KOPT-K1 (cell line): Measurements from ENCODE around the gene CELF2.
A peak's percentile ranks its signal among the peaks of the same experiment; 100 is the strongest.

ENCODE experiments used
- H3K27ac ChIP-seq: fragments of 200-600 bp; sonication (generic); 2 replicates; pipeline ENCODE4 v1.5.1; 2016; ENCODE audit warnings: antibody characterized with exemption, mild to moderate bottlenecking, low read depth, low read length; ENCODE audit not compliant: poor library complexity, severe bottlenecking
- H3K36me3 ChIP-seq: fragments of 200-600 bp; sonication (generic); 2 replicates; pipeline ENCODE4 v1.5.1; 2017; ENCODE audit warnings: antibody characterized with exemption, mild to moderate bottlenecking, low read length, moderate library complexity; ENCODE audit not compliant: insufficient read depth
- H3K9me3 ChIP-seq: fragments of 200-600 bp; sonication (generic); 2 replicates; pipeline ENCODE4 v1.5.1; 2017; ENCODE audit warnings: antibody characterized with exemption, low read length, mild to moderate bottlenecking; ENCODE audit not compliant: insufficient read depth, poor library complexity, severe bottlenecking

CELF2 gene

DNA sequence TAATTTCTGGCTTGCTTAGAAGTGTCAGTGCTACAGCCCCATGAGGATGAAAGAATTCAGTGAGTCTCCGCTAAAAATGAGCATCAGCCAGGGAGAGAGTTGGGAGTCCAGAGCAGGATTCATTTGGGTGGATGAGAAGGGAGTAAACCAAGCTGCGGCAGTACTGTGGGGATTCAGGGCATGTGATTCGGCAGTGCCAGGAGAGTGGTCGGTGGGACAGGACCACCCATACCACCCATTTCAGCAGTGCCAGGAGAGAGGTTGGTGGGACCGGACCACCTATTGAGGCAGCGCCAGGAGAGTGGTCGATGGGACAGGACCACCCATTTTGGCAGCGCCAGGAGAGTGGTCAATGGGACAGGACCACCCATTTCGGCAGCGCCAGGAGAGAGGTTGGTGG, 144.2 kb downstream of the CELF2 start:
- Histone ChIP-seq H3K36me3 (no peaks in the 10 kb centered on the region), H3K27ac (peak overlapping the region; percentile 98), H3K9me3 (no peaks in the 10 kb centered on the region)

DNA sequence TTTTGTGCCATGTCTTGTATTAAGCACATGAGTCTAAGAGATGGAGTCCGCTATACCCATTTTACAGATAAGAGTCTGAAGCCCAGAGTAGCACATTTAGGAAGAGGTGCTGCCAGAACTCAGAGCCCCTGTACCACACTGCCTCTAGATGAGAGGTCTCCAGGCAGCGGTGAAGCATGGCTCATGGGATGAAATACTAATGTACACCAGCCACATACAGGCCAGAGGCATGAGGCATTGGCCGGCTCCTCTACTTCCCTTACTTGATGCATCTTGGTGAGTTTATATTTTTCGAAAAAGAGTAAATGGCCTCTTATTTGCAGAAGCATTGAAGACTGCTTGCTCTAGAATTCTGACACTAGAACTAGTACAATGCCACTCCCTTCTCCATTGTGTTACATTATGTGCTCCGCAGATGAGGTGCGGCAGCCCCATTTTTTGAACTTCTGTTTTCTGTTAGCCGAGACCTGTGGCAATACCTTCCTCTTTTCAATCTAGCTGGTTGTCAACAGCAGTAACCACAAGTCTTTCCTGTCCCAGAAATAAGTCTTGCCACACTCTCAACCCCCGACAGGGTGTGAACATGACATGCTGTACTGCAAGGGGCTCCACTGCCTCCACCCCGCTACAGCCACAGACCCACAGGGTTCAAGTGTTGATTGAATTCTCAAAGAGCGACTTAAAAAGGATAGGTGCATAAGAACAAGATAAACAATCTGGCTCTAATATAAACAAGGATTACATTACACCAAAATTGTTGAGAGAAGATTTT, 145.3 kb downstream of the CELF2 start:
- Histone ChIP-seq H3K36me3 (peaks cover 8% of the 10 kb centered on the region), H3K27ac (peak overlapping the region; percentile 98), H3K9me3 (no peaks in the 10 kb centered on the region)

DNA sequence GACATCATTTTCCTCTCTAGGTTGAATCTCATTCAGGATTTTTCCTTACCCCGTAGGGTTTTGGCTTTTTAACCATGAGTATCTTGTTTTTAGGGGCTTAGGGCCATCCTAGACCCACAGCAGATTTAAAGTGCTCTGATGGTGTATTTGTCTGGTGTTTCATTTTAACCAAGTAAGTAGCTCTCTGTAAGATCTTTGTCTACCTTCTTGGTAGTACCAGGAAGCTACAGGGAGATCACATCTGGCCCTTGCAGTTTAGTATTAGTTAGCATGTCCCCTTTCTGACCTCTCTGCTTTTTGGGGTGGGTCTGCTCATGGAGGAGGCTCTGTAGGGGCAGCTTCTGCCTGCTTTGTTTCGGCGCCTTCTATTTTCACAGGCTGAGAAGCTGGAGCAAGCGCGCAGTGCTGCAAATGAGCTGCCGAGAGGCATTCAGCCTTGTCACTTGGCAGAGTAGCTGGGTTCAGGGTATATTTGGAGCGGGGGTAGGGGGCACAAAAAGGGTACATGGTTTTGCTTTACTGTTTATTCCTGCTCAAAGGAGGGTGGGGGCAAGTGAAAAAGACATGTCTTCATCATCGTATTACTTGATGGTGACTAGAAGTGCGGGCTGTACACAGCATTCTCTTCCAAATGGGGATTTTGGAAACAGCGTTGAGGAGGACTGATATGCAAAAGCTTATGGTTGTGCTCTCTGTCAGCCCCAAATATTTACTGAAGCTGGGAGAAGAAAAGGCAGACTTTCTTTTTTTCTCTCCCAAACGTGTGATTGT, 146.3 kb downstream of the CELF2 start:
- peaks cover 18% of the 10 kb centered on the region for H3K36me3 ChIP-seq
- peak overlapping the region; percentile 98 for H3K27ac ChIP-seq
- no peaks in the 10 kb centered on the region for H3K9me3 ChIP-seq

DNA sequence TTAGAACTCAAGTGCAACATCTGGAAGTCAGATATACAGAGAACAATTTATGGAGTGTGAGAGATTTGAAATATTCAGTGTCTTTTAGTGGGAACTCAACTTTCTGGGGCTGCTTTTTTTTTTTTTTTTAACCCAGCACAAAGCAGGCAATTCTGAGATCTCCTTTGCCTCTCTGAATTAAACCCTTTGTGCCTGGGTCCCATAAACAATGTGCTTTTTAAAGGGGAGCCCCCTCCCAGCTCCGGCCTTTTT, 146.8 kb downstream of the CELF2 start:
- peak overlapping the region; percentile 98 for H3K27ac ChIP-seq
- peaks cover 23% of the 10 kb centered on the region for H3K36me3 ChIP-seq
- H3K9me3 ChIP-seq, result no peaks in the 10 kb centered on the region

DNA sequence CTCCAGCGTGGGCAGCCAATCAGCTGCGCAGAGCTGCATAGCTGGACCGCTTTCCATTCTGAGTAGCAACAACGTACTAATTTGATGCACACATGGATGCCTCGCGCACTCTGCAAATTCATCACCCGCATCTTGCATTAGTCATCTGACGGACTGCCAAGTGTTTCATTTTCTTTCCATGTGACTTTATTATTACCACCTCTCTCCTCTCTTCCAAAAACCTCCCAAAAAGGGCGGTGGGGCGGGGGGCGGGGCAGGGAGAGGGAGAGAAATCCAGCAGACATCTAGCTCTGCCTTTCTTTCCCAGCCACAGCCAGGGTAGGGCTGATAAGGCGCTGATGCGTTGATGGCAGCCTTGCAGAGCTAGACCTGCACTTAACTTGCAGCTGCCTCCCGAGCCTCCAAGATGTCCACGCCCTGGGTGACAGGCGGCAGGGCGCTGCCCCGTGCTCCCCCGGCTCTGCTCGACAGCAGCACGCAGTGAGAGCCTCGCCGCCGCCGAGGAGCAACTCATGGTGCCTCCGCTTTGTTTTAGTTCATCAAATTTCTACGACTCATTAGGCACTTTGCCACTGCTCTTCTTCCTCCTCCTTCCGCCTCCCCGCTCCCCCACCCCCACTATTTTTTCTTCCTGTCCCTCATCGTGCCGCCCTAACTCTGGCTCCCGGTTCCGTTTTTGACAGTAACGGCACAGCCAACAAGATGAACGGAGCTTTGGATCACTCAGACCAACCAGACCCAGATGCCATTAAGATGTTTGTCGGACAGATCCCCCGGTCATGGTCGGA, 147.3 kb downstream of the CELF2 start:
- H3K27ac ChIP-seq, result peak overlapping the region; percentile 98
- no peaks in the 10 kb centered on the region for H3K9me3 ChIP-seq
- peaks cover 28% of the 10 kb centered on the region for H3K36me3 ChIP-seq

DNA sequence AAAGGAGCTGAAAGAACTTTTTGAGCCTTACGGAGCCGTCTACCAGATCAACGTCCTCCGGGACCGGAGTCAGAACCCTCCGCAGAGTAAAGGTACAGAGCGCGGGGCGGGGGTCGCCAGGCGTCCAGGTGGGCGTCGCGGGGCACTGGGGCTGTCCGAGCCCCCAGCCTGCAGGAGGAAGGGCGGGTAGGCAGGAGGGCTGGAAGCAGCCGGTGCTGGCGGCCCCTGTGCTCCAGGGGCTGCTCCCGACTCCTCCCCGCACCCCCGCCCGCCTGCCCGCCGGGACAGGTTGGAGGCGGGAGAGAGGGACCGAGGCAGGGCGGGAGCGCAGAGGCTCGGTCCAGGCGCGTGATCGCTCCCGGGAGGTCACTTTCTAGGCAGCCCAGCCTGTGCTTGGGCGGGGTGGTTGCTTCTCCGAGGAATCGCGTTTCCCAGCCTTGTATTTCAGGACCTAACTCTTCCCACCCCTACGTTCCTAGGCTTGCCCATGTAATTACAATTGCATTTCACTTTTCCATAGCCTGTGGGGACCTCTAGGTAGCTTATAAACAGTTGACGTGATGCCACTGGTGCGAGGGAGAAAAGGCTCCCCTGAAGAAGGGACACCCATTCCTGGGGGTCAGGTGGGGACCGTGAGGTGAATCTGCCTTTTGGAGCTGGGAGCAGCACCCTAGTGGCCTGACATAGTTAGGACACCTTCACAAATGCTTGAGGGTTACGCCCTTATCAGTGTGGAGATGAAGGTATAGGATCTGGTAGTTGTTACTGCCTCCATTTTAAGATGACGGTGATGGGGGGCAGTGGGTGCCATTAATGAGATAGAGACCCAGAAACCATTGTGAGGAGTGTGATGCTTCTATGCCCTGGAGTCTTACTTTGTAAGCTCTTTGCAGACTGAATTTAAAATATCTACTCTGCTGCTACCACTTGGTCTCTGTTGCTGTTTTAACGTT, 148.2 kb downstream of the CELF2 start:
- no peaks in the 10 kb centered on the region for H3K9me3 ChIP-seq
- peaks cover 34% of the 10 kb centered on the region for H3K36me3 ChIP-seq
- H3K27ac ChIP-seq, result peak overlapping the region; percentile 98

DNA sequence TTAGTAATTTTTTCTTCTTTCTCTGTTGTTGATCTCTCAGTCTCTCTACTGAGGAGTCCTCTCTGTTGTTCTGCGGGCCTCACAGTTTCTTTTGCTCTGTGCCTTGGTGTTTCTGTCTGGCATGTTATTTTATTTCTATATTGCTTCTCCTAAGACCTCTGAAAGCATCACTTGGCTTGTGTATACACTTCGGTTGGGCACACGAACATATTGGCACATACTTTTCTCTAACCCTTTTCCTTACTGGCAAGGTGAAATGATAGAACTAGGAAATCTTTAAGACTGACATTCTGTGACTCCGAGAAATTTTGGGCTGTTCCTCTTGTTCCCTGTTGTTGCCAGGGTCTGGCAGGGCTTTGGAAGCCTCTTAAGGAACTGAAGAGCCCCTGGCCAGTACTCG, 148.9 kb downstream of the CELF2 start:
- H3K36me3 ChIP-seq, result peaks cover 38% of the 10 kb centered on the region
- peak overlapping the region; percentile 98 for H3K27ac ChIP-seq
- H3K9me3 ChIP-seq, result no peaks in the 10 kb centered on the region

DNA sequence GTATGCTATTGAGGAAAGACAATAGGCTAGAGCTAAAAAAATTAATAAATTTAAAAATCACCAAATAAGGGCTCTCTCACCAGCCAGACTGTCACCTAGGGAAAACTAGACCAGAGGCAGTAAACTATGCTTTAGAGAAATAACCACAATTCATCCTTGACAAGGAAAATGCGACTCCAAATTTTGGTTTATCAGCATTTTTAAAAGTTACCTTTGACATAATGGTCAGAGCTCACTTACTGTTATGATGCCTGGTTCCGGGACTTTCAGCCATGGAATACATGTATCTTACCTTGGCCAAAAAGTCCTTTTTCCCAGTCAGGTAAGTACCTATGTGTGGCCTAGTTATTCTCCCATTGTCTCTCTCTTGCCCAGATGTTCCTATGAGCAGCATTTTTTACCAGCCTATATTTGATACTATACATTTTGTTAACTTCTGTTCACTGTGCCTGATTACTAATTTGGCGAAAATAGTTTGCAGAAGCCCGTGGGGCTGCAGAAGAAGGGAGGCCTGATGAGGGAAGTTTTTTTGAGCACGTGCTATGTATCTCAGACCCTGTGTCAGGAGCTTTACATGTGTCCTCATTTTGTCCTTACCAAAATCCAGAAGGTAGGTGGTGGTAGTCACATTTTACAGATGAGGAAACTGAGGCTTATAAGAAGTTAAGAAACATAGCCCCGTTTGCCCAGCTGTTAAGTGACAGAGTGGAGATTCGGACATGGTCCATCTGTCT, 149.7 kb downstream of the CELF2 start:
- Histone ChIP-seq H3K27ac (peak overlapping the region; percentile 98), H3K36me3 (peaks cover 47% of the 10 kb centered on the region), H3K9me3 (no peaks in the 10 kb centered on the region)

DNA sequence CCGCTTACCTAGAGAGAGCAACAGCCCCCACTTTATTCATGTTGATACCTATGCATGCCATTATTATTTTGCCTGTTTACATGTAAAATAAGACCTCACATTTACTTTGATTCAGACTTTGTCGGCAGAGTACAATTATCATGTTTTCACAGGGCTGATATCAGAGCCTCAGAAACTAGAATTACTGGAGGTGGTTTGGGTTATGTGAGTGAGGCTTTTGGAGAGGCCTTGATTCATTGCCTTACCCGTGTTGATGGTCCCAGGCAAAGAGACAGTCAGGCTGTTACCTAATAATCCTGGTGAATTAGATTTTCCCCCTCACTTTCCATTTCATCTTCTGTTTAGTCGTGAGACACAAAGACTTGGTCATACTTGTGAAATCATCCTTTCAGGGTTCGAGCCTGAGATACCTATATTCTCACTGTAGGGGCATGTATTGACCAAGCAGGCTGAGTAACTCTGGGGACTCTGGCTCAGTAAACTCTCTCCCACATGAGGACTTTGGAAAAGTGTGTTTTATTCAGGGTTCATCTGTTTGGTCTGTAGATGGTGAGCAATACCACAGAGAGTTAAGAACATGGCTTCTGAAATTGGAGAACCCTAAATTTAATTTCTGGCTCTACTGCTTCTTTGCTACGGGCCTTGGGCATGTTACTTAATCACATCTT, 150.9 kb downstream of the CELF2 start:
- Histone ChIP-seq H3K9me3 (no peaks in the 10 kb centered on the region), H3K36me3 (peaks cover 58% of the 10 kb centered on the region), H3K27ac (peak overlapping the region; percentile 98)

DNA sequence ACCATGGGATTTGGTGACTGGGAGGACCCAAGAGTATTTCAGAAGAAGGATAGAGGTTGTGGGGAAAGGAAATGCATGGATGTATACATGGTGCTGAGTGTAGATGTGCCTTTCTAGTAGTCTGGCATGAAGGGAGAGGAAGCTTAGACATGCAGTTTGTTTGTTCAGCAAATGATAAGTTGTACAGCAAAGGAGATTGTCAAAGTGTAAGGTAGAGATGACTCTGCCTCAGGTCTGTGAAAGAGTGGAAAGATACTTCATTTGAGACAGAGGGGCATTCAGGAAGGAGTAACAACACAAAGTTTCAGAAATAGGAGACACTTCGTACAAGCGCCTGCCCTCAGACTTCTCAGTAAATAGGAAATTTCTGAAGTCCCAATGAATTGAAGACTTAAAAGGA, 152.3 kb downstream of the CELF2 start:
- Histone ChIP-seq H3K36me3 (peaks cover 73% of the 10 kb centered on the region), H3K9me3 (no peaks in the 10 kb centered on the region), H3K27ac (peak overlapping the region; percentile 98)

DNA sequence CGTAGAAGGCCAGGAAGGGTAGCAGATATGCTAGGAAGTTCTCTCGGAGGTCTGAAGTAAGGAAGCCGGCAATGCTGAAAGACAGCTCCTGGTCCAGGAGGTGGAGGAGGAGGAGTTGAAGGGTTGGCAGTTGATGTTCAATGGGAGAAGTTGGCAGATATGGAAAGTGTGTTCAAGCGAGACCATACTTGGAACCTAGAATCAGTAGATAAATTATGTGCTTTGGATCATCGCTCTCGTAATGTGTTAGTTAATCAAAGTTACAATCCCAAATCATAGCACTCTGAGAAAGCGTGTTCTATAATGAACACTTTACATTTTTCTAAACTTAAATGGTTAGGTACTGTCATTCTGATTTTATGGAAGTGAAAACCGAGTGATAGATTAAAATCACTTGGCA, 152.9 kb downstream of the CELF2 start:
- peak overlapping the region; percentile 98 for H3K27ac ChIP-seq
- no peaks in the 10 kb centered on the region for H3K9me3 ChIP-seq
- H3K36me3 ChIP-seq, result peaks cover 79% of the 10 kb centered on the region

DNA sequence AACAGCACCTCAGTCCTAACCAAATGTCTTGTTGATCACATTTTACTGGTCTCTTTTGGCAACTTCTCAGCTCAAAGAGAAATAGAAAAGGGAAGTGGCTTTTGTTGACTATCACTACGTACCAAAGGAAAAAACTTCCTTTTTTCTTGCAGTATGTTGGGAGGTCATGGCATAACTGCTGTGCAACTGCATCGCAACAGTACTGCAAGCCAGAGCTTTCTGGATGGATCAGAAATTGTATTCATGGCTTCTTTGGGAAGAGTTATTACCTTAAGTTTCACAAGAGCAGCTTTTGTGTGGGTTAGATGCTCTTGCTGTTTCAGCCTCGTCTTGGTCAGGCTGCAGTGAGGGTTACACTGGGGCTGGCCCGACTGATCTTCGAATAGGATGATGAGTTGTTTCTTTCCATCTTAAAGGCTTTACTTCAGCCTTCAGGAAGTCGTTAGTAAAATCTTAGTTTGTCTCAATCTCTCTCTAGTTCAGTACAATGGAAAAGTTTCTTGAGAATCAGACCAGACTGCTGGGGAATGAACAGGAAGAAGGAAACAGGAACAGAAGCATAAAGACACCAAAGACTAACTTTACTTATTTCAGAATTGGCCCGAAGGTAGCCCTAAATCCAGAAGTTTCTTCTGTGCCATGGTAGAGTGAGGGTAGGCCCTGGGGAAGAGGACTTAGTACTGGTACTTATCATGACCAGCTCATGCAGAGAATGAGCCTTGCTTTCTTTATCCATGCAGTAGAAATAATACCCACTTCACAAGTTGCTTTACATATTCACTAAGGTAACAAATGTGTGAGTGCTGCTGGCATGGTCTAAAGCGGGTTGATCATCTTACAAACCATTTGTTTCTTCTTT, 153.6 kb downstream of the CELF2 start:
- H3K27ac ChIP-seq, result peak overlapping the region; percentile 98
- peaks cover 81% of the 10 kb centered on the region for H3K36me3 ChIP-seq
- no peaks in the 10 kb centered on the region for H3K9me3 ChIP-seq

DNA sequence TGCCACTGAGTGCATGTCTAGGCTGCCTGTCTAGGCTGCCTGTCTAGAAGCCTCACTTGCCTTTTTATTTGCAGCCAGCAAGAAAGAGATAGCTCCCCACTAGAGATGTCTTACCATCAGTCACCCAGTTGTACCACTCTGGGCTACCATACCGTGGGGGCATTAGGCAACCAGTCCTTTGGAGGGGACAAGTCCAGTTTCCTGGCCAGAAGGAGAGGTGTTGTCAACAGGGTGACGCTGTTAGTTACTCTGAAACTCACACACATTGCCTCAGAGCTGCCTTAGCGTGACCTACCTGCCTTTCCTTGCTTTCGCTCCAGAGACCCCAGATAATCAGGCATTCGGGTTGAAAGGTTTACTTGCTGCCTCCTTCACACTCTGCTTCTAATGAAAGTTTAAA, 155.4 kb downstream of the CELF2 start:
- H3K27ac ChIP-seq, result peak overlapping the region; percentile 98
- peaks cover 73% of the 10 kb centered on the region for H3K36me3 ChIP-seq
- no peaks in the 10 kb centered on the region for H3K9me3 ChIP-seq
